Measurements from ENCODE around the gene ECT2L. TPM values are rescaled to one million over a fixed set of nuclear protein-coding genes. Genes with fewer than 3 reads are reported as not detected.
"Not testable (repeated sequence)": the region's sequence is repeated elsewhere in the genome, so short reads cannot be mapped to it uniquely, and the experiment has no call there.

Gene ECT2L
- total RNA-seq, 1 experiment from 2014 or later: not detected

GRCh38 chr6:138926579-138926978 lies 130.7 kb downstream of the ECT2L start:
- no peak for DNase-seq (ENCODE audit: low spot score)

- DNase-seq (ENCODE audit: low spot score): no peak
Observed at GRCh38 chr6:138931660-138932059, 135.8 kb downstream of the ECT2L start.

GRCh38 chr6:138936873-138937272 lies 141.0 kb downstream of the ECT2L start:
- not testable (repeated sequence) for DNase-seq (ENCODE audit: low spot score)

GRCh38 chr6:138943089-138943625 lies 147.3 kb downstream of the ECT2L start:
- DNase-seq (ENCODE audit: low spot score): no peak

- peak; percentile 39 for DNase-seq (ENCODE audit: low spot score)
Observed at GRCh38 chr6:138944412-138944811, 148.5 kb downstream of the ECT2L start.

- DNase-seq (ENCODE audit: low spot score): no peak
Observed at GRCh38 chr6:138945354-138945753, 149.5 kb downstream of the ECT2L start.

- no peak for DNase-seq (ENCODE audit: low spot score)
Observed at GRCh38 chr6:138948004-138948403, 152.1 kb downstream of the ECT2L start.

- peak; percentile 27 for DNase-seq (ENCODE audit: low spot score)
Observed at GRCh38 chr6:138948546-138949179, 152.8 kb downstream of the ECT2L start.

- DNase-seq (ENCODE audit: low spot score): no peak
Observed at GRCh38 chr6:138953451-138953850, 157.6 kb downstream of the ECT2L start.

Other genes with a start within 250 kb of the ECT2L start
- gene CCDC28A, start 22.3 kb upstream of the ECT2L start, total RNA-seq (2014; rRNA removed; shearing (Covaris generic)): 8.4 and 11.6 TPM in 2 replicates
- 22.1 and 24.7 TPM in 2 replicates for gene REPS1, start 192.2 kb downstream of the ECT2L start, total RNA-seq (2014; rRNA removed; shearing (Covaris generic))
- gene ABRACL, start 232.7 kb downstream of the ECT2L start, total RNA-seq (2014; rRNA removed; shearing (Covaris generic)): 25.0 and 25.4 TPM in 2 replicates

Data from HT-29 (cell line).